Astrocyte (in vitro differentiated cells and primary cell): ENCODE results near the gene CHRD.

Experiments
- CTCF ChIP-seq: IDR thresholded peaks from 2 replicates; pipeline ENCODE4 v1.5.1; 2011; ENCODE audit warnings: low read depth, mild to moderate bottlenecking, inconsistent platforms, low read length, moderate library complexity; ENCODE audit not compliant: insufficient read depth
- EZH2 ChIP-seq: IDR thresholded peaks from 2 replicates; pipeline ENCODE4 v1.6.1; 2012; ENCODE audit warnings: mild to moderate bottlenecking, low read length, inconsistent platforms; ENCODE audit not compliant: insufficient read depth

DNA sequence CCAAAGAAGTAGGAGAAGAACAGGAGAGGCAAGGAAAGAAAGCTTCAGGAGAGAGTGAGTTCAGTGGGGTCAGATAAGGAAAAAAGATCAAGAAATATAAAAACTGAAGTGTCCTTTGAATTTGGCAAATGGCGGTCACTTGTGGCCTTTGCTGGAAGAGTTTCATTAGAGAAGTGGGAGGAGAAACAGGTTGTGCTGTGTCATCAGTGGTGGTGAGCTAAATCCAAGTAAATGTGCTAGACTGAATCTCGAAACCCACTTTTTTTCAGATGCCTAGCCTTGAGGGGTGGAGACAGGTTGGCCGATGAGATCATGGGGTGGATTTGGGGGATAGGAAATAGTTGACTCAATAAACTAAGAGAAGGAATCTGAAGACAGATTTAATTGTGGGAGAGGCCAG is 43.7 kb downstream of the CHRD start:
- TF ChIP-seq CTCF (no peak), EZH2 (no peak)
